K562 (cell line): ENCODE data around the gene BEST1. TPM values are rescaled to one million over a fixed set of nuclear protein-coding genes. Genes with fewer than 3 reads are reported as not detected.

Source experiments
- ATF7 ChIP-seq: fragments of 450-650 bp; IDR thresholded peaks from 2 replicates; pipeline ENCODE4 v1.7.1; 2014; ENCODE audit warnings: mild to moderate bottlenecking, moderate library complexity
- BRF1 ChIP-seq: IDR thresholded peaks from 3 replicates; pipeline ENCODE4 v1.6.1; 2011; ENCODE audit warnings: borderline replicate concordance, mild to moderate bottlenecking; ENCODE audit not compliant: insufficient read length; ENCODE audit errors: extremely low read depth
- CTCFL ChIP-seq: IDR thresholded peaks from 2 replicates; pipeline ENCODE4 v1.6.1; 2011; ENCODE audit warnings: borderline replicate concordance, low read depth, mild to moderate bottlenecking, moderate library complexity, low read length; ENCODE audit not compliant: insufficient read depth, poor library complexity, severe bottlenecking
- E2F6 ChIP-seq, 2 experiments: IDR thresholded peaks; 2 replicates each; pipeline ENCODE4 v1.6.1; 2011; ENCODE audit warnings: borderline replicate concordance in 1 of 2, control low read depth in 1 of 2, low read depth in 1 of 2, low read length in 1 of 2, mild to moderate bottlenecking in 1 of 2, mixed read lengths in 1 of 2, moderate library complexity in 1 of 2; ENCODE audit not compliant: insufficient read depth in 1 of 2, insufficient read length in 1 of 2, poor library complexity in 1 of 2, severe bottlenecking in 1 of 2; ENCODE audit errors: extremely low read depth in 1 of 2
- GABPB1 ChIP-seq: sonication (generic); formaldehyde crosslinking; IDR thresholded peaks from 2 replicates; pipeline ENCODE4 v1.8.0; 2022; ENCODE audit warnings: mild to moderate bottlenecking, missing genetic modification reagents
- HINFP ChIP-seq: fragments of 450-650 bp; conservative IDR thresholded peaks from 2 replicates; pipeline ENCODE4 v1.6.1; 2016; ENCODE audit warnings: missing genetic modification characterization, low read depth, mild to moderate bottlenecking, control low read depth, missing compliant biosample characterization
- HNRNPH1 ChIP-seq: fragments of 200-400 bp; formaldehyde crosslinking; optimal IDR thresholded peaks from 2 replicates; pipeline ENCODE3; 2017; ENCODE audit warnings: low read depth, mild to moderate bottlenecking, low read length, moderate library complexity
- KDM2B ChIP-seq: fragments of 250-450 bp; sonication (Bioruptor Pico); IDR thresholded peaks from 2 replicates; pipeline ENCODE4 v1.8.0; 2021; ENCODE audit warnings: mild to moderate bottlenecking, moderate library complexity
- NELFE ChIP-seq: IDR thresholded peaks from 2 replicates; pipeline ENCODE4 v1.6.1; 2011; ENCODE audit warnings: mild to moderate bottlenecking; ENCODE audit not compliant: insufficient read depth, insufficient read length
- NR2C2 ChIP-seq, 2 experiments: fragments of 200-800 bp in 1 of 2; sonication (Bioruptor generic) in 1 of 2; sonication (generic) in 1 of 2; formaldehyde crosslinking in 1 of 2; IDR thresholded peaks; 2 replicates each; pipeline versions ENCODE4 v1.6.1 to v1.8.0; 2016 to 2022; ENCODE audit warnings: mild to moderate bottlenecking in 1 of 2, missing compliant biosample characterization in 1 of 2, missing genetic modification characterization in 1 of 2, missing genetic modification reagents in 1 of 2
- POLR2G ChIP-seq: fragments of 200-400 bp; formaldehyde crosslinking; IDR thresholded peaks from 2 replicates; pipeline ENCODE4 v1.6.1; 2017; ENCODE audit warnings: low read depth, mild to moderate bottlenecking, antibody characterized with exemption, low read length, moderate library complexity
- PTBP1 ChIP-seq: fragments of 200-400 bp; formaldehyde crosslinking; IDR thresholded peaks from 2 replicates; pipeline ENCODE4 v1.6.1; 2017; ENCODE audit warnings: low read depth, low read length
- PTTG1 ChIP-seq: fragments of 450-650 bp; IDR thresholded peaks from 2 replicates; pipeline ENCODE4 v1.6.1; 2016; ENCODE audit warnings: low read depth, mild to moderate bottlenecking, missing genetic modification characterization, missing compliant biosample characterization
- RBFOX2 ChIP-seq: fragments of 200-400 bp; formaldehyde crosslinking; IDR thresholded peaks from 2 replicates; pipeline ENCODE4 v1.6.1; 2017; ENCODE audit warnings: low read depth, mild to moderate bottlenecking, low read length, moderate library complexity
- SIN3B ChIP-seq: fragments of 450-650 bp; IDR thresholded peaks from 2 replicates; pipeline ENCODE4 v1.6.1; 2017; ENCODE audit warnings: low read depth, mild to moderate bottlenecking, moderate library complexity
- THAP12 ChIP-seq: fragments of 250-450 bp; sonication (Bioruptor Pico); IDR thresholded peaks from 2 replicates; pipeline ENCODE4 v1.9.0; 2021; ENCODE audit warnings: mild to moderate bottlenecking, inconsistent platforms
- ZFP30 ChIP-seq: fragments of 250-450 bp; sonication (Bioruptor Pico); IDR thresholded peaks from 2 replicates; pipeline ENCODE4 v1.8.0; 2022; ENCODE audit warnings: moderate library complexity, mild to moderate bottlenecking, inconsistent platforms, borderline replicate concordance
- polyA plus RNA-seq, 8 experiments: library from polyadenylated mRNA; depleted of rRNA in 4 of 8; stranded (reverse) in 5 of 8; unstranded in 3 of 8; fragments of >200 nt; fragmentation: Nextera tagmentation in 2 of 8; fragmentation: Illumina TruSeq in 1 of 8; extraction: Ambion mirVana in 2 of 8; extraction: Trizol in 1 of 8; gene quantifications; 2 replicates each; pipeline versions ENCODE4 v1.2.1 to v1.2.3, GENCODE V29; 2011 to 2014; ENCODE audit warnings: inconsistent platforms in 1 of 8, missing spikeins in 1 of 8
- total RNA-seq, 7 experiments: library from RNA; depleted of rRNA in 6 of 7; stranded (reverse); fragments of >200 nt in 6 of 7; fragmentation: Illumina TruSeq in 2 of 7; extraction: Trizol in 2 of 7; gene quantifications; 2 replicates each; pipeline versions ENCODE4 v1.2.1 to v1.2.3, GENCODE V29; 2011 to 2021; ENCODE audit warnings: low replicate concordance in 1 of 7

Gene BEST1
- total and polyA plus RNA-seq, 9 of the 15 experiments (the other 6 are each of a cell fraction or from before 2014, with no cell fraction given): 0.07 to 1.3 (median 0.40) TPM

- TF ChIP-seq CTCFL (no peak), GABPB1 (CRISPR knock-in tag) (0 out of 2 replicates have a peak, but pooled peaks have one; percentile 34), KDM2B (CRISPR knock-in tag) (no peak), THAP12 (CRISPR knock-in tag) (no peak; the same call in none of the 2 replicates), HNRNPH1 (no peak), E2F6 (IDR thresholded peaks at IDR 0.05; ENCODE audit: borderline replicate concordance in 1 of 2, extremely low read depth in 1 of 2, insufficient read depth in 1 of 2, insufficient read length in 1 of 2, low read depth in 1 of 2, low read length in 1 of 2, poor library complexity in 1 of 2, severe bottlenecking in 1 of 2) (peak; percentile 36 to 63), PTBP1 (no peak), RBFOX2 (peak; percentile 70), ZFP30 (no peak), BRF1 (no peak), ATF7 (peak; percentile 92), SIN3B (no peak), POLR2G (peak; percentile 66), NELFE (no peak), HINFP (peak; percentile 31; the same call in 1 of the 2 replicates), NR2C2 (CRISPR knock-in tag; IDR thresholded peaks at IDR 0.05) (no peak), NR2C2 (tag; IDR thresholded peaks at IDR 0.05) (peak; percentile 85), PTTG1 (no peak)
Measured at GRCh38 chr11:61971248-61972111, 21.3 kb downstream of the BEST1 start (continued).
